H1 (cell line): Measurements from ENCODE around the gene SPIRE2. TPM values are rescaled to one million over a fixed set of nuclear protein-coding genes. Genes with fewer than 3 reads are reported as not detected.

Experiments used
- CTCF ChIA-PET: fragments of 300-600 bp; sonication (Branson Sonifier 250); formaldehyde crosslinking; loops from one replicate; lab custom pipeline; 2021; ENCODE audit not compliant: partially characterized antibody; lab: Charles Lee
- POLR2A ChIA-PET: fragments of 300-600 bp; sonication (Branson Sonifier 250); formaldehyde crosslinking; loops from one replicate; lab custom pipeline; 2021; ENCODE audit warnings: inconsistent platforms; ENCODE audit not compliant: partially characterized antibody; lab: Charles Lee
- DNase-seq, 2 experiments: peaks; one replicate each; pipeline versions ENCODE4 v3.0.0 to v3.0.0-alpha.2; 2010 to 2022; ENCODE audit warnings: low spot score in 2 of 2, low read depth in 1 of 2, mixed read lengths in 1 of 2
- FAIRE-seq: peaks from 2 replicates; lab custom pipeline; 2011; peaks lifted over from hg19 to GRCh38; lab: Jason Lieb, UNC
- H2AFZ ChIP-seq: 2 replicates; pipeline ENCODE4 v1.8.1; 2012; ENCODE audit warnings: low read length, inconsistent platforms
- H2AK5ac ChIP-seq: 2 replicates; pipeline ENCODE4 v1.6.1; 2013; ENCODE audit warnings: low read depth, low read length
- H2BK120ac ChIP-seq: replicated peaks from 2 replicates; pipeline ENCODE3; 2013; ENCODE audit warnings: low read depth, low read length, inconsistent platforms
- H2BK12ac ChIP-seq: 2 replicates; pipeline ENCODE4 v1.6.1; 2013; ENCODE audit warnings: low read depth, low read length
- H2BK15ac ChIP-seq: 2 replicates; pipeline ENCODE4 v1.6.1; 2013; ENCODE audit warnings: low read length
- H2BK20ac ChIP-seq: 2 replicates; pipeline ENCODE4 v1.6.1; 2013; ENCODE audit warnings: low read length
- H2BK5ac ChIP-seq: 2 replicates; pipeline ENCODE4 v1.6.1; 2013; ENCODE audit warnings: low read depth, low read length
- H3K14ac ChIP-seq: 2 replicates; pipeline ENCODE4 v1.6.1; 2013; ENCODE audit warnings: inconsistent platforms; ENCODE audit not compliant: insufficient read length
- H3K18ac ChIP-seq: 2 replicates; pipeline ENCODE4 v1.6.1; 2013; ENCODE audit warnings: low read length; ENCODE audit errors: extremely low read depth
- H3K23ac ChIP-seq: 2 replicates; pipeline ENCODE4 v1.6.1; 2013; ENCODE audit warnings: inconsistent platforms; ENCODE audit not compliant: insufficient read length
- H3K23me2 ChIP-seq: 2 replicates; pipeline ENCODE4 v1.6.1; 2013; ENCODE audit warnings: low read depth, low read length
- H3K27ac ChIP-seq: 2 replicates; pipeline ENCODE4 v1.6.1; 2011; ENCODE audit warnings: low read depth, low read length, inconsistent platforms
- H3K27me3 ChIP-seq, 4 experiments: replicated peaks in 1 of 4; 1 replicate in 1 of 4; 2 replicates in 3 of 4; pipeline versions ENCODE4 v1.6.1 to v1.8.1; 2011 to 2013; ENCODE audit warnings: low read length in 3 of 4, mild to moderate bottlenecking in 3 of 4, inconsistent platforms in 2 of 4, mixed read lengths in 2 of 4, moderate library complexity in 1 of 4; ENCODE audit not compliant: control insufficient read depth in 3 of 4, insufficient read depth in 3 of 4; ENCODE audit errors: extremely low read depth in 1 of 4
- H3K36me3 ChIP-seq, 4 experiments: 2 replicates each; pipeline versions ENCODE4 v1.6.1 to v1.8.1; 2011 to 2013; ENCODE audit warnings: mild to moderate bottlenecking in 4 of 4, low read length in 3 of 4, moderate library complexity in 2 of 4, control low read depth in 1 of 4, inconsistent platforms in 1 of 4; ENCODE audit not compliant: insufficient read depth in 4 of 4, control insufficient read depth in 2 of 4
- H3K4ac ChIP-seq: replicated peaks from 2 replicates; pipeline ENCODE3; 2013; ENCODE audit warnings: low read length, low read depth, mixed read lengths, inconsistent platforms; ENCODE audit not compliant: insufficient read length
- H3K4me1 ChIP-seq, 4 experiments: replicated peaks in 1 of 4; 1 replicate in 1 of 4; 2 replicates in 3 of 4; pipeline versions ENCODE4 v1.6.1 to v1.8.1; 2011 to 2013; ENCODE audit warnings: low read length in 3 of 4, inconsistent platforms in 2 of 4, mixed read lengths in 1 of 4; ENCODE audit not compliant: insufficient read depth in 4 of 4, control insufficient read depth in 3 of 4
- H3K4me2 ChIP-seq, 2 experiments: 2 replicates each; pipeline versions ENCODE4 v1.6.1 to v1.8.1; 2011 to 2013; ENCODE audit warnings: low read depth in 2 of 2, low read length in 2 of 2, control low read depth in 1 of 2, inconsistent platforms in 1 of 2, mild to moderate bottlenecking in 1 of 2; ENCODE audit not compliant: insufficient read depth in 1 of 2
- H3K4me3 ChIP-seq, 4 experiments: fragments of 200-600, 300-600 bp in 1 of 4; sonication (generic), shearing (Covaris generic), sonication (Bioruptor Twin) in 1 of 4; 2 replicates each; pipeline versions ENCODE4 v1.5.1 to v1.8.1; 2011 to 2016; ENCODE audit warnings: low read length in 4 of 4, low read depth in 3 of 4, control low read depth in 2 of 4, inconsistent platforms in 2 of 4, mild to moderate bottlenecking in 2 of 4, mixed read lengths in 1 of 4, moderate library complexity in 1 of 4; ENCODE audit not compliant: insufficient read depth in 2 of 4; ENCODE audit errors: extremely low read depth in 1 of 4
- H3K56ac ChIP-seq: replicated peaks from 2 replicates; pipeline ENCODE3; 2013; ENCODE audit warnings: low read depth, mild to moderate bottlenecking, mixed read lengths, low read length, inconsistent platforms; ENCODE audit not compliant: insufficient read length
- H3K79me1 ChIP-seq: 2 replicates; pipeline ENCODE4 v1.6.1; 2013; ENCODE audit warnings: low read depth, low read length, control low read depth
- H3K79me2 ChIP-seq, 2 experiments: 2 replicates each; pipeline versions ENCODE4 v1.6.1 to v1.8.1; 2012 to 2013; ENCODE audit warnings: low read length in 2 of 2, mild to moderate bottlenecking in 2 of 2, inconsistent platforms in 1 of 2; ENCODE audit not compliant: insufficient read depth in 2 of 2, control insufficient read depth in 1 of 2
- H3K9ac ChIP-seq, 4 experiments: replicated peaks in 1 of 4; 1 replicate in 1 of 4; 2 replicates in 3 of 4; pipeline versions ENCODE4 v1.6.1 to v1.8.1; 2011 to 2013; ENCODE audit warnings: low read depth in 3 of 4, low read length in 3 of 4, control low read depth in 2 of 4, mild to moderate bottlenecking in 2 of 4, moderate library complexity in 2 of 4, inconsistent platforms in 1 of 4; ENCODE audit errors: extremely low read depth in 1 of 4
- H3K9me3 ChIP-seq, 2 experiments: 2 replicates each; pipeline versions ENCODE4 v1.6.1 to v1.8.1; 2012 to 2013; ENCODE audit warnings: mild to moderate bottlenecking in 2 of 2, moderate library complexity in 2 of 2, control low read depth in 1 of 2, inconsistent platforms in 1 of 2, low read depth in 1 of 2, low read length in 1 of 2, mixed read lengths in 1 of 2; ENCODE audit not compliant: insufficient read depth in 2 of 2
- H4K20me1 ChIP-seq, 2 experiments: replicated peaks in 1 of 2; 2 replicates each; pipeline versions ENCODE3 to v1.8.1; 2011 to 2013; ENCODE audit warnings: inconsistent platforms in 2 of 2, low read length in 2 of 2, mild to moderate bottlenecking in 1 of 2; ENCODE audit not compliant: insufficient read depth in 2 of 2, control insufficient read depth in 1 of 2
- H4K5ac ChIP-seq: 2 replicates; pipeline ENCODE4 v1.6.1; 2013; ENCODE audit warnings: low read length, low read depth, mixed read lengths, inconsistent platforms; ENCODE audit not compliant: insufficient read length
- H4K8ac ChIP-seq: 2 replicates; pipeline ENCODE4 v1.8.0; 2013; ENCODE audit warnings: mild to moderate bottlenecking, moderate library complexity, low read length, inconsistent platforms; ENCODE audit not compliant: insufficient read depth; ENCODE audit errors: extremely low read depth
- H4K91ac ChIP-seq: replicated peaks from 2 replicates; pipeline ENCODE3; 2013; ENCODE audit warnings: low read length, mixed read lengths, inconsistent platforms; ENCODE audit not compliant: insufficient read length
- BACH1 ChIP-seq: IDR thresholded peaks from 2 replicates; pipeline ENCODE4 v1.6.1; 2012; ENCODE audit warnings: low read length, improper control_type of control experiment
- BCL11A ChIP-seq, 2 experiments: IDR thresholded peaks; one replicate each; pipeline ENCODE4 v1.6.1; 2011; ENCODE audit warnings: low read depth in 2 of 2, low read length in 2 of 2, mild to moderate bottlenecking in 2 of 2
- CBX8 ChIP-seq: fragments of 300-800, 300-1000 bp; sonication (generic); IDR thresholded peaks from 2 replicates; pipeline ENCODE4 v1.7.1; 2016; ENCODE audit warnings: low read depth, low read length, borderline replicate concordance
- EZH2 ChIP-seq: fragments of 200-600 bp; sonication (generic); IDR thresholded peaks from 2 replicates; pipeline ENCODE4 v1.7.1; 2012; ENCODE audit warnings: low read depth, mild to moderate bottlenecking, moderate library complexity, low read length, inconsistent platforms; ENCODE audit not compliant: severe bottlenecking
- HDAC2 ChIP-seq, 2 experiments: fragments of 300-600 bp in 1 of 2; sonication (generic) in 1 of 2; IDR thresholded peaks; 2 replicates each; pipeline ENCODE4 v1.6.1; 2011 to 2012; ENCODE audit warnings: low read depth in 2 of 2, low read length in 2 of 2, mild to moderate bottlenecking in 2 of 2, moderate library complexity in 2 of 2, borderline replicate concordance in 1 of 2, inconsistent platforms in 1 of 2
- RAD21 ChIP-seq, 2 experiments: IDR thresholded peaks in 1 of 2; conservative IDR thresholded peaks in 1 of 2; 2 replicates each; pipeline ENCODE4 v1.6.1; 2011; ENCODE audit warnings: low read depth in 2 of 2, low read length in 2 of 2, improper control_type of control experiment in 1 of 2, inconsistent platforms in 1 of 2, mild to moderate bottlenecking in 1 of 2, moderate library complexity in 1 of 2
- RNF2 ChIP-seq: fragments of 200-900, 300-1000 bp; sonication (generic); IDR thresholded peaks from 2 replicates; pipeline ENCODE4 v1.7.1; 2016; ENCODE audit warnings: borderline replicate concordance, low read depth, mild to moderate bottlenecking, antibody characterized with exemption, low read length; ENCODE audit not compliant: poor library complexity, severe bottlenecking; ENCODE audit errors: missing control alignments
- SIN3A ChIP-seq, 2 experiments: IDR thresholded peaks in 1 of 2; conservative IDR thresholded peaks in 1 of 2; 2 replicates each; pipeline ENCODE4 v1.6.1; 2011 to 2012; ENCODE audit warnings: low read length in 2 of 2, improper control_type of control experiment in 1 of 2, low read depth in 1 of 2, mild to moderate bottlenecking in 1 of 2
- SIRT6 ChIP-seq: IDR thresholded peaks from one replicate; pipeline ENCODE4 v1.7.1; 2012; ENCODE audit warnings: low read length, inconsistent platforms
- SP1 ChIP-seq: IDR thresholded peaks from 2 replicates; pipeline ENCODE4 v1.6.1; 2011; ENCODE audit warnings: low read depth, low read length
- TBP ChIP-seq: IDR thresholded peaks from 2 replicates; pipeline ENCODE4 v1.6.1; 2011; ENCODE audit warnings: low read depth, low read length, improper control_type of control experiment
- TCF12 ChIP-seq: IDR thresholded peaks from 2 replicates; pipeline ENCODE4 v1.6.1; 2011; ENCODE audit warnings: low read depth, mild to moderate bottlenecking, low read length
- WGBS, 2 experiments: shearing (Covaris generic) in 1 of 2; methylation state at CpG; one replicate each; pipeline versions ENCODE4 v1.1.6 to v1.1.7; 2013 to 2015; ENCODE audit warnings: low lambda C conversion rate in 2 of 2, mixed read lengths in 2 of 2, inconsistent platforms in 1 of 2, low coverage in 1 of 2, missing lambda C conversion rate in 1 of 2; ENCODE audit not compliant: insufficient replicate concordance in 2 of 2, insufficient coverage in 1 of 2, insufficient read length in 1 of 2; ENCODE audit errors: extremely low coverage in 1 of 2, missing lambda C conversion rate in 1 of 2; 5-methylcytosine and 5-hydroxymethylcytosine counted together
- polyA plus RNA-seq, 7 experiments: library from polyadenylated mRNA; depleted of rRNA in 3 of 7; stranded (reverse) in 5 of 7; unstranded in 2 of 7; fragments of >200 nt in 5 of 7; fragments of 200-250 nt in 2 of 7; gene quantifications; 1 replicate in 5 of 7; 2 replicates in 1 of 7; 4 replicates in 1 of 7; pipeline versions ENCODE4 v1.2.1 to v1.2.3, GENCODE V29; 2011 to 2013; ENCODE audit warnings: missing spikeins in 2 of 7, mixed read lengths in 2 of 7
- total RNA-seq: library from RNA; stranded (reverse); fragmentation: NEBNext Ultra II Directional; extraction: Animal tissue kit (Norgen Biotek cat#: 25700); gene quantifications from 2 replicates; pipeline ENCODE4 v1.2.1, GENCODE V29; 2021
- TF ChIP-seq, protein P1 (sequence below): IDR thresholded peaks from 2 replicates; pipeline ENCODE4 v1.6.1; 2012; ENCODE audit warnings: inconsistent platforms

SPIRE2 gene
- total and polyA plus RNA-seq, 2 of the 8 experiments (the other 6 are each of a cell fraction or from before 2014, with no cell fraction given), result 7.4 to 15.4 TPM

DNA sequence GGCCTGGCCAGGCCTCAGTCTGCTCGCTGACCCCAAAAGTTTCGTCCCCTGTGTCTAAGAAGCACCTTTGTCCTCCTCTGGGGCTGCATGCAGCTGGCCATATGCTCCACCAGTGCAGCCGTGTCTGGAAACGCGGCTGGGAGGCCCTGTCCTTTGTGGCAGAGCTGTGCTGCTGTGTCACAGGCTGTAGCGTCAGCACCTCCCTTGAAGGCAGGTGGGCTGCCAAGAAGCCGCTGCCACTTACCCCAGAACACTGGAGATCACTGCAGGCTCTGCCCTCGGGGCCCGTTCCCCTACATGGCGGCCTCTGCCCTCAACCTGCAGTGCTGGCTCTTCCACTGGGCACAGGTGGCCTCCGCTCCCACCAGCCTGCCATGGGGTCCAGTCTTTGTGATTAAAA lies 74.7 kb downstream of the SPIRE2 start:
- no peak overlapping the region for H3K14ac ChIP-seq
- no peak overlapping the region for H3K9ac ChIP-seq
- no peaks in the 10 kb centered on the region for H3K79me1 ChIP-seq
- no peak overlapping the region for H3K4me2 ChIP-seq
- no peak overlapping the region for H3K4ac ChIP-seq
- H4K20me1 ChIP-seq, result peaks cover 0 to 6% of the 10 kb centered on the region in 2 experiments
- H3K36me3 ChIP-seq, result peaks cover 7 to 35% (median 22%) of the 10 kb centered on the region in 4 experiments; a peak in 7 of 8 replicates
- H4K5ac ChIP-seq, result no peak overlapping the region
- H3K4me1 ChIP-seq, result no peaks in the 10 kb centered on the region
- no peaks in the 10 kb centered on the region; the same call in 1 of the 2 replicates for H3K23me2 ChIP-seq
- no peak overlapping the region for H3K18ac ChIP-seq
- H2AK5ac ChIP-seq, result no peak overlapping the region
- FAIRE-seq, result no peak
- H2BK12ac ChIP-seq, result no peak overlapping the region
- no peak overlapping the region for H2BK20ac ChIP-seq
- H2AFZ ChIP-seq, result no peak overlapping the region
- no peaks in the 10 kb centered on the region for H3K27me3 ChIP-seq
- ChIA-PET CTCF (no interaction called here), POLR2A (no interaction called here)
- no peak overlapping the region for H3K56ac ChIP-seq
- no peaks in the 10 kb centered on the region for H3K79me2 ChIP-seq
- no peak overlapping the region for H3K27ac ChIP-seq
- no peak overlapping the region for H2BK15ac ChIP-seq
- peaks cover 0 to 14% of the 10 kb centered on the region in 2 experiments; a peak in 3 of 4 replicates for H3K9me3 ChIP-seq
- DNase-seq, result no peak
- no peak overlapping the region for H4K8ac ChIP-seq
- no peak overlapping the region for H4K91ac ChIP-seq
- H2BK5ac ChIP-seq, result no peak overlapping the region
- H3K4me3 ChIP-seq, result no peak overlapping the region
- 94% methylated on average over 11 of the region's 11 CpGs; no CpG with 5 or more reads in 1 of the 2 experiments for WGBS, 2 experiments
- H3K23ac ChIP-seq, result no peak overlapping the region
- H2BK120ac ChIP-seq, result no peak overlapping the region
- TF ChIP-seq CBX8, result no peak
- TF ChIP-seq HDAC2 (IDR thresholded peaks at IDR 0.05; ENCODE audit: borderline replicate concordance in 1 of 2, low read depth in 2 of 2, low read length in 2 of 2), result no peak
- no peak for TF ChIP-seq SP1
- no peak for TF ChIP-seq RAD21 (IDR thresholded peaks at IDR 0.05 in 1 of 2, conservative IDR thresholded peaks at IDR 0.05 in 1 of 2; ENCODE audit: low read depth in 2 of 2, low read length in 2 of 2)
- TF ChIP-seq EZH2, result no peak
- TF ChIP-seq, protein P1, sequence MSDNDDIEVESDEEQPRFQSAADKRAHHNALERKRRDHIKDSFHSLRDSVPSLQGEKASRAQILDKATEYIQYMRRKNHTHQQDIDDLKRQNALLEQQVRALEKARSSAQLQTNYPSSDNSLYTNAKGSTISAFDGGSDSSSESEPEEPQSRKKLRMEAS, result no peak
- TF ChIP-seq TCF12, result no peak
- TF ChIP-seq SIN3A (conservative IDR thresholded peaks at IDR 0.05 in 1 of 2, IDR thresholded peaks at IDR 0.05 in 1 of 2; ENCODE audit: low read depth in 1 of 2, low read length in 2 of 2), result no peak
- no peak for TF ChIP-seq TBP
- no peak for TF ChIP-seq BCL11A (IDR thresholded peaks at IDR 0.05; ENCODE audit: low read depth in 2 of 2, low read length in 2 of 2)
- no peak for TF ChIP-seq RNF2
- TF ChIP-seq SIRT6, result no peak
- TF ChIP-seq BACH1, result no peak
